Uterus (tissue), 4 donors: ENCODE results near the gene LAMC3. TPM values are rescaled to one million over a fixed set of nuclear protein-coding genes. Genes with fewer than 3 reads are reported as not detected.
"Not testable (repeated sequence)": the region's sequence is repeated elsewhere in the genome, so short reads cannot be mapped to it uniquely, and the experiment has no call there.

Source experiments
- DNase-seq, 2 donors: peaks; one replicate each; pipeline ENCODE4 v3.0.0-alpha.2; 2019 to 2020
- H3K27ac ChIP-seq, 2 donors: fragments of 200-600 bp; sonication (generic); 1 replicate in 1 of 2; 2 replicates in 1 of 2; pipeline ENCODE4 v1.5.1; 2016 to 2018
- H3K27me3 ChIP-seq, 2 donors: fragments of 200-600 bp; sonication (generic); one replicate each; pipeline ENCODE4 v1.5.1; 2018 to 2019; ENCODE audit warnings: control low read depth in 1 of 2
- H3K36me3 ChIP-seq, 2 donors: fragments of 200-600 bp; sonication (generic); one replicate each; pipeline ENCODE4 v1.5.1; 2019; ENCODE audit warnings: control low read depth in 1 of 2
- H3K4me1 ChIP-seq, 2 donors: fragments of 200-600 bp; sonication (generic); one replicate each; pipeline ENCODE4 v1.5.1; 2018 to 2019; ENCODE audit warnings: control low read depth in 1 of 2
- H3K4me3 ChIP-seq, 2 donors: fragments of 200-600 bp; sonication (generic); 1 replicate in 1 of 2; 2 replicates in 1 of 2; pipeline ENCODE4 v1.5.1; 2018 to 2019; ENCODE audit warnings: mild to moderate bottlenecking in 1 of 2
- H3K9me3 ChIP-seq, 2 donors: fragments of 200-600 bp; sonication (generic); one replicate each; pipeline ENCODE4 v1.5.1; 2019; ENCODE audit warnings: control low read depth in 1 of 2
- POLR2A ChIP-seq, 2 donors: fragments of 450-650 bp; IDR thresholded peaks; one replicate each; pipeline ENCODE4 v1.6.1; 2016; ENCODE audit warnings: antibody characterized with exemption in 2 of 2, mild to moderate bottlenecking in 1 of 2, moderate library complexity in 1 of 2
- intact Hi-C: fragments of 100-400 bp; cut with DNase I; formaldehyde crosslinking; loops from one replicate; pipeline ENCODE4 v1.15.1; 2023; ENCODE audit warnings: low total_unique reads
- total RNA-seq, 4 donors: library from RNA; depleted of rRNA in 3 of 4; stranded (reverse); fragments of >200 nt in 3 of 4; gene quantifications; one replicate each; pipeline versions ENCODE4 v1.1.0 to v1.2.4, GENCODE V29; 2014 to 2023
- TF ChIP-seq, protein P1 (sequence below), 4 experiments: fragments of 200-600 bp in 2 of 4; fragments of 450-650 bp in 2 of 4; sonication (generic) in 2 of 4; IDR thresholded peaks; one replicate each; pipeline ENCODE4 v1.5.1; 2016 to 2019; ENCODE audit warnings: antibody characterized with exemption in 4 of 4, mild to moderate bottlenecking in 2 of 4, moderate library complexity in 1 of 4
- donor health status: DM: yes; HTN: yes; CAD: no.

The LAMC3 gene
- total RNA-seq, 4 donors from 2014 or later: 2.6 to 58.5 (median 3.6) TPM

- no peak for TF ChIP-seq POLR2A (IDR thresholded peaks at IDR 0.05)
- TF ChIP-seq, protein P1, sequence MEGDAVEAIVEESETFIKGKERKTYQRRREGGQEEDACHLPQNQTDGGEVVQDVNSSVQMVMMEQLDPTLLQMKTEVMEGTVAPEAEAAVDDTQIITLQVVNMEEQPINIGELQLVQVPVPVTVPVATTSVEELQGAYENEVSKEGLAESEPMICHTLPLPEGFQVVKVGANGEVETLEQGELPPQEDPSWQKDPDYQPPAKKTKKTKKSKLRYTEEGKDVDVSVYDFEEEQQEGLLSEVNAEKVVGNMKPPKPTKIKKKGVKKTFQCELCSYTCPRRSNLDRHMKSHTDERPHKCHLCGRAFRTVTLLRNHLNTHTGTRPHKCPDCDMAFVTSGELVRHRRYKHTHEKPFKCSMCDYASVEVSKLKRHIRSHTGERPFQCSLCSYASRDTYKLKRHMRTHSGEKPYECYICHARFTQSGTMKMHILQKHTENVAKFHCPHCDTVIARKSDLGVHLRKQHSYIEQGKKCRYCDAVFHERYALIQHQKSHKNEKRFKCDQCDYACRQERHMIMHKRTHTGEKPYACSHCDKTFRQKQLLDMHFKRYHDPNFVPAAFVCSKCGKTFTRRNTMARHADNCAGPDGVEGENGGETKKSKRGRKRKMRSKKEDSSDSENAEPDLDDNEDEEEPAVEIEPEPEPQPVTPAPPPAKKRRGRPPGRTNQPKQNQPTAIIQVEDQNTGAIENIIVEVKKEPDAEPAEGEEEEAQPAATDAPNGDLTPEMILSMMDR (IDR thresholded peaks at IDR 0.05): no peak
- intact Hi-C loops: no loop called here
- Histone ChIP-seq H3K9me3 (no peaks in the 10 kb centered on the region), H3K27me3 (peaks cover 0 to 14% of the 10 kb centered on the region in 2 donors), H3K4me3 (no peak overlapping the region), H3K4me1 (no peaks in the 10 kb centered on the region), H3K27ac (no peak overlapping the region), H3K36me3 (no peaks in the 10 kb centered on the region)
- DNase-seq: no peak
Measured at GRCh38 chr9:130999245-130999623, 9.7 kb upstream of the LAMC3 start.

DNA sequence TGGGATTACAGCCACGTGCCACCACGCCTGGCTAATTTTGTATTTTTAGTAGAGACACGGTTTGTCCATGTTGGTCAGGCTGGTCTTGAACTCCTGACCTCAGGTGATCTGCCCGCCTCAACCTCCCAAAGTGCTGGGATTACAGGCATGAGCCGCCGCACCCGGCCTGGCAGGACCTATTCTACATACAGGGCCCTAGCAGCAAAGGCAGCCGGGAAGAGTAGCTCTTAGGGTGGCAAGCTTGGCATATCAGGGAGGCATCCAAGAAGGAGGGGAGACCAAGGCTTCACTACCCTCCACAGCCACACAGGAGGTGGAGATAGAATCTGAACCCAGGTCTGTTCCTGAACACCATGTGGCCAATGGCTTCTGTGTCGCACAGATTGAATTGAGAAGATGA lies 8.4 kb upstream of the LAMC3 start:
- H3K9me3 ChIP-seq, intact Hi-C loops, H3K27ac ChIP-seq, H3K4me1 ChIP-seq, H3K4me3 ChIP-seq, H3K36me3 ChIP-seq, DNase-seq: not testable (repeated sequence)
- H3K27me3 ChIP-seq: peaks cover 0 to 14% of the 10 kb centered on the region in 2 donors

DNA sequence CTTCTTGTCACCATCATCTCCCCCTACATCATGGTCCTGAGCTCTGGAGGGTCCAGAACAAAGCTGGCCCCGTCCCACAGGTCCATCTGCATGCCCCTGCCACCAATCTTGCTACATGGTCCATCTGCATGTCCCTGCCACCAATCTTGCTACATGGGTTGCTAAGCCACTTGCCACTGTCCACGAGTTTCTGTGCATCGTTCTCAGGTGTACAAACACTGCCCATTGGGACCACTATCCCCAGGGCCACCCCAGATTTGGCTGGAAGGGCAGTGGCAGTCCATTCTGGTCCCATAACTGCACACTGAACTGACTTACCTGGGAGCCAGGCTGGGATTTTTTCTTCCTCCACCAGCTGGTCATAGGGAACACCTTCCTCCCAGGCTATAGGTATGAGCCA lies 8.0 kb upstream of the LAMC3 start:
- Histone ChIP-seq H3K4me1 (no peaks in the 10 kb centered on the region), H3K27me3 (peaks cover 0 to 14% of the 10 kb centered on the region in 2 donors), H3K36me3 (no peaks in the 10 kb centered on the region), H3K4me3 (no peak overlapping the region), H3K27ac (no peak overlapping the region), H3K9me3 (no peaks in the 10 kb centered on the region)
- intact Hi-C loops: no loop called here
- no peak for TF ChIP-seq POLR2A (IDR thresholded peaks at IDR 0.05)
- TF ChIP-seq, protein P1 (IDR thresholded peaks at IDR 0.05): no peak
- DNase-seq: no peak

GRCh38 chr9:131001990-131002389 lies 7.0 kb upstream of the LAMC3 start:
- intact Hi-C loops: no loop called here
- H3K27me3 ChIP-seq: peaks cover 0 to 14% of the 10 kb centered on the region in 2 donors

DNA sequence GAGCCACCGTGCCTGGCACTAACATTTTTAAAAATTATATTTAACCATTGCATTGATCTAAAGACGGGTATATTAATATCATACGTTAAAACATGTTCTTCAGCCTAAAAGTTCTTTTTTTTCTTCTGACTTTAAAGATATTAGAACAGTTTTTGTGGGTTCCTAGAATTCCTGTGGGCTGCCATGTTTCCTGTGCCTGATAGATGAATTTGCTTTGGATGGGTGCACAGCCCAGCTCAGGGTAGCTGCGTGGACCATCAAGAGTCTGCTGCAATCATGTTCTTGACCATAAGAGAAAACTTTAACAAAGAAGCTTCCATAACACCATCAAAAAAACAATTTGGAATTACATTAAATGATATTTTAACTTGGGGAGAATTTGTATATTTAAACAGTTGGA lies 2.4 kb upstream of the LAMC3 start:
- no peak for DNase-seq
- intact Hi-C loops: no loop called here

More at GRCh38 chr9:131001990-131002389, 7.0 kb upstream of the LAMC3 start:
- no peak for DNase-seq
- no peak overlapping the region for H3K27ac ChIP-seq
- no peak overlapping the region for H3K4me3 ChIP-seq
- TF ChIP-seq POLR2A (IDR thresholded peaks at IDR 0.05): no peak
- TF ChIP-seq, protein P1 (IDR thresholded peaks at IDR 0.05): no peak
- H3K36me3 ChIP-seq: no peaks in the 10 kb centered on the region
- H3K4me1 ChIP-seq: no peaks in the 10 kb centered on the region
- H3K9me3 ChIP-seq: no peaks in the 10 kb centered on the region

More for the DNA sequence above, 2.4 kb upstream of the LAMC3 start:
- Histone ChIP-seq H3K4me3 (no peak overlapping the region), H3K36me3 (no peaks in the 10 kb centered on the region), H3K27me3 (peaks cover 0 to 8% of the 10 kb centered on the region in 2 donors), H3K4me1 (peaks cover 0 to 8% of the 10 kb centered on the region in 2 donors), H3K27ac (no peak overlapping the region), H3K9me3 (no peaks in the 10 kb centered on the region)
- no peak for TF ChIP-seq POLR2A (IDR thresholded peaks at IDR 0.05)
- TF ChIP-seq, protein P1 (IDR thresholded peaks at IDR 0.05): no peak
